HG03159 (cell line): ENCODE measurements around the gene TNNI2.

ENCODE experiments used
- ATAC-seq: cut with Tn5 transposase; IDR thresholded peaks from one replicate; pipeline ENCODE4 v1.9.1; 2021; ENCODE audit warnings: mild to moderate bottlenecking, moderate library complexity; ENCODE audit not compliant: unreplicated experiment

TNNI2 gene

GRCh38 chr11:1844221-1845094 is 5.7 kb downstream of the TNNI2 start:
- no peak for ATAC-seq

DNA sequence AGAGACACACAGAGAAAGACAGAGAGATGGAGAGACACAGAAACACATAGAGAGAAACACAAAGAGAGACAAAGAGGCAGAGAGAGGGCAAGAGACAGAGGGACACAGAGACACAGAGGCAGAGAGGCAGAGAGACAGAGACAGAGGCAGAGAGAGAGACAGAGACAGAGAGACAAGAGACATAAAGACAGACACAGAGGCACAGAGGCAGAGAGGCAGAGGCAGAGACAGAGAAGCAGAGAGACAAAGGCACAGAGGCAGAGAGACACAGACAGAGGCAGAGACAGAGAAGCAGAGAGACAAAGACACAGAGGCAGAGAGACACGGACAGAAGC is 6.3 kb downstream of the TNNI2 start:
- no peak for ATAC-seq

- no peak for ATAC-seq
Measured at GRCh38 chr11:1845561-1846452, 7.0 kb downstream of the TNNI2 start.

DNA sequence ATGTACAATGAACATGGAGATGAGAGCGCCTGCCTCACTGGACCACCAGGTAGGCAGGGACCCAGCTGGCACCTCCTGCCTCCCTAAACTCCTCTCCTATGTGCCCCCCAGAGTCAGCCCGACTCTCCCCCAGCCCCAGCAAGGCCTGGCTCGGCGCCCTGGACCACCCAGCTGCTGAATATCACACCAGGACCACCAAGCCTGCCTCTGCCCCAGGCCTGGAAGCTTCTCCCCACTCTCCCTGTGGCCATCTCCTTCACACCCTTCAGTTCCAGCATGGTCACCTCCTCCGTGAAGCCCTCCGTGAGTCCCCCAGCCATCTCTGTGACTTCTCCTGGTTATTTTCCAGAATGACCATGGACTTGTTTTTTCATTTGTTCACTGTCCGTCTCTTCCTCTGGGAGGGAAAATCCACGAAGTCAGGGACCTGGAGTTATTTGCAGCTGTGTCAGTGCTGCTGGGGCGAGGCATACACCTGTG is 7.7 kb downstream of the TNNI2 start:
- no peak for ATAC-seq

- ATAC-seq = no peak
Measured at GRCh38 chr11:1847006-1847735, 8.4 kb downstream of the TNNI2 start.

- no peak for ATAC-seq
Measured at GRCh38 chr11:1847926-1848639, 9.3 kb downstream of the TNNI2 start.

GRCh38 chr11:1848640-1849430 is 10.1 kb downstream of the TNNI2 start:
- ATAC-seq = no peak

- no peak for ATAC-seq
Measured at GRCh38 chr11:1851468-1852180, 12.8 kb downstream of the TNNI2 start.

DNA sequence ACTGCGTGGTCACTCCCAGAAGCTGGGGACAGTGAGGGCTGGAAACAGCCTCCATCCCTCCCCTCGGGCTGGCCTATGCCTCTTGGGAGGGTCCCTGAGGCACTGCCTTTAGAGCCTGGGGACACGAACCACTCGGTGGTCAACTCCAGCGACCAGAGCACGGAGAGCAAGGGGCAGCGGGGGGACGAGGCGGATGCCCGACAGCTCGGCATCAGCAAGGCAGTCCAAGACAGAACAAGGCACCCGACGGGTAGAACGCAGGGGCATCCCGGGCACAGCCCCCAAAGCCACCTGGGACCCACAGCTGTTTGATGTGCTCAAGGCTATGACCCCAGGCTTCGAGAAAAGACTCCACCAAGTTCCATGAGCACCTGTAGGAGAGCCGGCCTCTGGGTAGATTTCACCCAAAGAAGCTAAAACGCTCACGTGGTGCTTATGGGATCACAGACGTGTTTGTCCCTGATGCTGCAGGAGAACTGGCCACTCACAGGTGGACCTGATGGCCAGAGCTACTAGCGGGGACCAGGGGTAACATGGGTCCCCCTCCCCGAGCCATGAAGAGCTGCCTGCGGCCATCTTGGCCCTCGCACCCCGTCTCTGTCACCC is 13.6 kb downstream of the TNNI2 start:
- no peak for ATAC-seq

DNA sequence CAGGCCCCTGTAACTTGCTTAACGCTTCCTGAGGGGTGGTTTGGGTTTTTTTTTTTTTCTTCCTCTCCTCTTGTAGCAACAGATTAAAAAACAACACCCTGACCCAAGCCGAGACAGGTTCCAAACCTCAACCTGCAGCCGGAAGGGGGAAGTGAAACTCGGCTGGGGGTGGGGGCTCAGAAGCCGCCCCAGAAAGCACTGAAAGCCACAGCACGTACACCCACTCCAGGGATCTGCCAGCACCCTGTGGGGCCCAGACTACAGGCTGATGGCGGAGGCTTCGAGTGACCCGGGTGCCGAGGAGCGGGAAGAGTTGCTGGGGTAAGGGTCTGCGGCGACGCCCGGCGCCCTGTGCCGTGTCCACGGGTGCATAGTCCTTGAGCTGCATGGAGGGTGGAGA is 14.1 kb downstream of the TNNI2 start, which contains the start of gene LSP1:
TSS of gene LSP1 (plus strand) at position 208 of the 400 bp plus-strand sequence. CDS start at position 269, 61 bp downstream.
- ATAC-seq = peak; percentile 40

GRCh38 chr11:1853376-1854131 is 14.8 kb downstream of the TNNI2 start:
- no peak for ATAC-seq

GRCh38 chr11:1854132-1854948 is 15.6 kb downstream of the TNNI2 start:
- no peak for ATAC-seq

GRCh38 chr11:1854949-1855885 is 16.4 kb downstream of the TNNI2 start:
- ATAC-seq = no peak

GRCh38 chr11:1855886-1856265 is 17.1 kb downstream of the TNNI2 start:
- ATAC-seq = no peak

DNA sequence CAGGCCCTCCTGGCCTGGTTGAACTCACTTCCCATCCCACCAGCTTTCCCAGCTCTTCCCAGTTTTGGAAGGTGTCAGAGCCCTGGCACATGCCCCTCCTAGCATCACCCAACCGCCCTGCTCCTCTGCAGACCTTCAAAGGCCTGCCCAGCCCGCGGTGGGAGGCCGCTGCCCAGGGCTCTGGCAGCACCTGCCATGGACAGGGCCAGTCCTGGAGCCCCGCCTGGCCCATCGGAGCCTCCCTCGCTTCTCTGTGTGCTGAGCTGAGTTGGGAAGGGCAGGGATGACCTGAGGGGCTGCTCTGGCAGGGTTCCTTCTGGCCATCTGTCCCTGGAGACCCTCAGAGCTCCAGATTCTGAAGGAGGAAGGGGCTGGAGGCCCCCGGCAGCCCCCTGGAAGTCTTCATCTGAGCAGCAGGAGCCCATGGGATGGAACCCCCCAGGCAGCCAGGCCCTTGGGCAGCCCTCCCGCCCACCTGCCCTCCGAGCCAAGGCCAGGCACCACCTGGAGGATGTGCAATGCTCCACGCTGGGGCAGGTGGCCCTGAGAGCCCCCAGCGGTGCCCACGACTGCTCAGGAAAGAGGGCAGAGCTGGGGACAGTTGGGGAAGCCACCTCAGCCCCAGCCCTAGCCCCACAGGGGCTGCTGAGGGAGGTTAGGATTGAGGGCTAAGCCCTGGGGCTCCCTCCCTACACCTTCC is 17.7 kb downstream of the TNNI2 start:
- no peak for ATAC-seq
